Ishikawa (cell line): ENCODE measurements around the gene RAB31.

Source experiments
- CEBPB ChIP-seq: IDR thresholded peaks from 2 replicates; pipeline ENCODE4 v1.6.1; 2012
- CREB1 ChIP-seq: IDR thresholded peaks from 2 replicates; pipeline ENCODE4 v1.6.1; 2012; ENCODE audit warnings: low read depth
- EGR1 ChIP-seq: IDR thresholded peaks from 2 replicates; pipeline ENCODE4 v1.6.1; 2012
- EP300 ChIP-seq: IDR thresholded peaks from 2 replicates; pipeline ENCODE4 v1.6.1; 2012; ENCODE audit warnings: borderline replicate concordance
- FOXM1 ChIP-seq: IDR thresholded peaks from 2 replicates; pipeline ENCODE4 v1.6.1; 2012; ENCODE audit warnings: low read depth, borderline replicate concordance
- MAX ChIP-seq: IDR thresholded peaks from 2 replicates; pipeline ENCODE4 v1.6.1; 2012
- NFIC ChIP-seq: IDR thresholded peaks from 2 replicates; pipeline ENCODE4 v1.6.1; 2012
- RAD21 ChIP-seq: IDR thresholded peaks from 2 replicates; pipeline ENCODE4 v1.6.1; 2012; ENCODE audit warnings: low read depth
- REST ChIP-seq: IDR thresholded peaks from 2 replicates; pipeline ENCODE4 v1.6.1; 2012; ENCODE audit warnings: low read depth, mild to moderate bottlenecking
- TAF1 ChIP-seq: IDR thresholded peaks from 2 replicates; pipeline ENCODE4 v1.6.1; 2012; ENCODE audit warnings: low read depth, mild to moderate bottlenecking
- TCF12 ChIP-seq: IDR thresholded peaks from 2 replicates; pipeline ENCODE4 v1.6.1; 2012; ENCODE audit warnings: low read depth
- TEAD4 ChIP-seq: IDR thresholded peaks from 2 replicates; pipeline ENCODE4 v1.6.1; 2012
- USF1 ChIP-seq: IDR thresholded peaks from 2 replicates; pipeline ENCODE4 v1.6.1; 2012
- YY1 ChIP-seq: IDR thresholded peaks from 2 replicates; pipeline ENCODE4 v1.6.1; 2012; ENCODE audit warnings: low read depth
- ZBTB7A ChIP-seq: IDR thresholded peaks from 2 replicates; pipeline ENCODE4 v1.6.1; 2012; ENCODE audit warnings: low read depth

The RAB31 gene

GRCh38 chr18:9858642-9859041 is 150.5 kb downstream of the RAB31 start:
- no peak for TF ChIP-seq ZBTB7A
- no peak for TF ChIP-seq TCF12
- TF ChIP-seq CEBPB, result no peak
- TF ChIP-seq EGR1, result no peak
- no peak for TF ChIP-seq YY1
- TF ChIP-seq TEAD4, result no peak
- no peak for TF ChIP-seq NFIC
- TF ChIP-seq EP300, result no peak
- no peak for TF ChIP-seq TAF1
- TF ChIP-seq RAD21, result no peak
- no peak for TF ChIP-seq USF1
- no peak for TF ChIP-seq REST
- TF ChIP-seq FOXM1, result no peak
- TF ChIP-seq MAX, result no peak
- TF ChIP-seq CREB1, result no peak

GRCh38 chr18:9859232-9859631 is 151.1 kb downstream of the RAB31 start:
- no peak for TF ChIP-seq REST
- no peak for TF ChIP-seq CEBPB
- no peak for TF ChIP-seq USF1
- TF ChIP-seq MAX, result no peak
- TF ChIP-seq RAD21, result no peak
- no peak for TF ChIP-seq TEAD4
- no peak for TF ChIP-seq TCF12
- TF ChIP-seq CREB1, result no peak
- no peak for TF ChIP-seq NFIC
- no peak for TF ChIP-seq YY1
- no peak for TF ChIP-seq TAF1
- no peak for TF ChIP-seq FOXM1
- TF ChIP-seq EGR1, result no peak
- TF ChIP-seq EP300, result no peak
- no peak for TF ChIP-seq ZBTB7A

- TF ChIP-seq RAD21 (no peak), EGR1 (no peak), MAX (no peak), CEBPB (no peak)
These were observed 152.6 kb downstream of the RAB31 start for GRCh38 chr18:9860682-9861081.

GRCh38 chr18:9861157-9861556 is 153.1 kb downstream of the RAB31 start:
- TF ChIP-seq TCF12, result no peak
- no peak for TF ChIP-seq EP300
- TF ChIP-seq TAF1, result no peak
- TF ChIP-seq EGR1, result no peak
- no peak for TF ChIP-seq ZBTB7A
- TF ChIP-seq NFIC, result no peak
- no peak for TF ChIP-seq REST
- TF ChIP-seq RAD21, result no peak
- no peak for TF ChIP-seq FOXM1
- no peak for TF ChIP-seq USF1
- no peak for TF ChIP-seq CEBPB
- no peak for TF ChIP-seq MAX
